ENCODE results near the gene DBP. TPM values are rescaled to one million over a fixed set of nuclear protein-coding genes. Genes with fewer than 3 reads are reported as not detected.

Gene DBP
- total RNA-seq, 1 experiment from 2014 or later = 14.2 TPM

GRCh38 chr19:48635966-48636858 lies 967 bp downstream of the DBP start:
- H3K9me3 ChIP-seq (ENCODE audit: low read depth, low read length, poor library complexity, severe bottlenecking) = no peaks in the 10 kb centered on the region
- no peaks in the 10 kb centered on the region for H3K27me3 ChIP-seq (replicated peaks; ENCODE audit: insufficient read depth, low read depth, low read length, poor library complexity)
- TF ChIP-seq CTCF (conservative IDR thresholded peaks at IDR 0.05; ENCODE audit: low read depth, low read length) (no peak), EZH2 (IDR thresholded peaks at IDR 0.05; ENCODE audit: borderline replicate concordance, low read depth, low read length, poor library complexity, severe bottlenecking) (no peak)
- H3K4me1 ChIP-seq (ENCODE audit: insufficient read depth, low read length, poor library complexity, severe bottlenecking) = peaks cover 40% of the 10 kb centered on the region
- intact Hi-C loops (cut with micrococcal nuclease; ENCODE audit: unreplicated experiment) = no loop called here
- H3K36me3 ChIP-seq (ENCODE audit: insufficient read depth, low read length, poor library complexity, severe bottlenecking) = peaks cover 18% of the 10 kb centered on the region
- H3K4me3 ChIP-seq (ENCODE audit: low read depth, low read length, poor library complexity, severe bottlenecking) = peak overlapping the region; percentile 67
- ChIA-PET POLR2A (ENCODE audit: low non-redundant PET) (interaction anchor here (0.6 to 0.7 kb wide), 2 partner anchors 130 to 860 kb away, joined by 5 read pairs; no protein-coding TSS in a partner anchor), CTCF (no interaction called here)
- peak overlapping the region; percentile 91 for H3K27ac ChIP-seq (ENCODE audit: low read depth, low read length, poor library complexity, severe bottlenecking)
- no TSS peak for BruUV-seq (replicated peaks)
- DNase-seq (ENCODE audit: low spot score) = peak; percentile 48

GRCh38 chr19:48635263-48635965 lies 1.8 kb downstream of the DBP start:
- no TSS peak for BruUV-seq (replicated peaks)
- H3K4me1 ChIP-seq (ENCODE audit: insufficient read depth, low read length, poor library complexity, severe bottlenecking) = peaks cover 48% of the 10 kb centered on the region
- H3K36me3 ChIP-seq (ENCODE audit: insufficient read depth, low read length, poor library complexity, severe bottlenecking) = peaks cover 19% of the 10 kb centered on the region
- H3K27ac ChIP-seq (ENCODE audit: low read depth, low read length, poor library complexity, severe bottlenecking) = peak overlapping the region; percentile 91
- TF ChIP-seq EZH2 (IDR thresholded peaks at IDR 0.05; ENCODE audit: borderline replicate concordance, low read depth, low read length, poor library complexity, severe bottlenecking) (no peak), CTCF (conservative IDR thresholded peaks at IDR 0.05; ENCODE audit: low read depth, low read length) (no peak)
- POLR2A ChIA-PET (ENCODE audit: low non-redundant PET) = no interaction called here
- no peaks in the 10 kb centered on the region for H3K27me3 ChIP-seq (replicated peaks; ENCODE audit: insufficient read depth, low read depth, low read length, poor library complexity)
- H3K9me3 ChIP-seq (ENCODE audit: low read depth, low read length, poor library complexity, severe bottlenecking) = no peaks in the 10 kb centered on the region
- CTCF ChIA-PET = no interaction called here
- peak overlapping the region; percentile 67 for H3K4me3 ChIP-seq (ENCODE audit: low read depth, low read length, poor library complexity, severe bottlenecking)
- peak; percentile 69 for DNase-seq (ENCODE audit: low spot score)
- intact Hi-C loops (cut with micrococcal nuclease; ENCODE audit: unreplicated experiment) = no loop called here

- no TSS peak for BruUV-seq (replicated peaks)
These were observed 2.5 kb downstream of the DBP start for GRCh38 chr19:48634424-48635262.

More at GRCh38 chr19:48634424-48635262, 2.5 kb downstream of the DBP start:
- peak overlapping the region; percentile 91 for H3K27ac ChIP-seq (ENCODE audit: low read depth, low read length, poor library complexity, severe bottlenecking)
- H3K9me3 ChIP-seq (ENCODE audit: low read depth, low read length, poor library complexity, severe bottlenecking) = no peaks in the 10 kb centered on the region
- ChIA-PET CTCF (no interaction called here), POLR2A (ENCODE audit: low non-redundant PET) (interaction anchor here (0.9 kb wide), 1 partner anchor 11 kb away, joined by 3 read pairs; no protein-coding TSS in a partner anchor)
- peak overlapping the region; percentile 67 for H3K4me3 ChIP-seq (ENCODE audit: low read depth, low read length, poor library complexity, severe bottlenecking)
- peaks cover 19% of the 10 kb centered on the region for H3K36me3 ChIP-seq (ENCODE audit: insufficient read depth, low read length, poor library complexity, severe bottlenecking)
- DNase-seq (ENCODE audit: low spot score) = peak; percentile 99
- TF ChIP-seq EZH2 (IDR thresholded peaks at IDR 0.05; ENCODE audit: borderline replicate concordance, low read depth, low read length, poor library complexity, severe bottlenecking) (no peak), CTCF (conservative IDR thresholded peaks at IDR 0.05; ENCODE audit: low read depth, low read length) (no peak)
- no peaks in the 10 kb centered on the region for H3K27me3 ChIP-seq (replicated peaks; ENCODE audit: insufficient read depth, low read depth, low read length, poor library complexity)
- intact Hi-C loops (cut with micrococcal nuclease; ENCODE audit: unreplicated experiment) = no loop called here
- H3K4me1 ChIP-seq (ENCODE audit: insufficient read depth, low read length, poor library complexity, severe bottlenecking) = peaks cover 53% of the 10 kb centered on the region

Measured in A673 (cell line).